Subcutaneous abdominal adipose tissue (tissue), 5 donors: ENCODE results near the gene MSMP.

ENCODE experiments used
- H3K27ac ChIP-seq: one replicate; pipeline ENCODE4 v1.7.0; 2013; ENCODE audit warnings: low read depth, mild to moderate bottlenecking, inconsistent platforms, low read length, moderate library complexity
- H3K27me3 ChIP-seq, 5 donors: one replicate each; pipeline ENCODE4 v1.7.0; 2013; ENCODE audit warnings: low read length in 5 of 5, inconsistent platforms in 1 of 5; ENCODE audit not compliant: control insufficient read depth in 5 of 5, insufficient read depth in 4 of 5
- H3K36me3 ChIP-seq, 5 donors: one replicate each; pipeline ENCODE4 v1.7.0; 2013; ENCODE audit warnings: low read length in 5 of 5; ENCODE audit not compliant: control insufficient read depth in 5 of 5, insufficient read depth in 5 of 5
- H3K4me1 ChIP-seq, 5 donors: one replicate each; pipeline ENCODE4 v1.7.0; 2013; ENCODE audit warnings: low read length in 5 of 5, mild to moderate bottlenecking in 3 of 5, moderate library complexity in 1 of 5; ENCODE audit not compliant: control insufficient read depth in 5 of 5, insufficient read depth in 5 of 5
- H3K4me3 ChIP-seq, 5 donors: one replicate each; pipeline ENCODE4 v1.7.0; 2013; ENCODE audit warnings: low read length in 5 of 5, low read depth in 1 of 5
- H3K9ac ChIP-seq, 5 donors: one replicate each; pipeline ENCODE4 v1.7.0; 2013; ENCODE audit warnings: low read length in 5 of 5, mild to moderate bottlenecking in 4 of 5, moderate library complexity in 3 of 5
- H3K9me3 ChIP-seq, 5 donors: one replicate each; pipeline ENCODE4 v1.7.0; 2013; ENCODE audit warnings: low read length in 5 of 5; ENCODE audit not compliant: control insufficient read depth in 5 of 5
- donor health status: healthy.
- donor health status: healthy.
- donor health status: healthy.
- donor health status: healthy.
- donor health status: healthy.

Gene MSMP, protein sequence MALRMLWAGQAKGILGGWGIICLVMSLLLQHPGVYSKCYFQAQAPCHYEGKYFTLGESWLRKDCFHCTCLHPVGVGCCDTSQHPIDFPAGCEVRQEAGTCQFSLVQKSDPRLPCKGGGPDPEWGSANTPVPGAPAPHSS

DNA sequence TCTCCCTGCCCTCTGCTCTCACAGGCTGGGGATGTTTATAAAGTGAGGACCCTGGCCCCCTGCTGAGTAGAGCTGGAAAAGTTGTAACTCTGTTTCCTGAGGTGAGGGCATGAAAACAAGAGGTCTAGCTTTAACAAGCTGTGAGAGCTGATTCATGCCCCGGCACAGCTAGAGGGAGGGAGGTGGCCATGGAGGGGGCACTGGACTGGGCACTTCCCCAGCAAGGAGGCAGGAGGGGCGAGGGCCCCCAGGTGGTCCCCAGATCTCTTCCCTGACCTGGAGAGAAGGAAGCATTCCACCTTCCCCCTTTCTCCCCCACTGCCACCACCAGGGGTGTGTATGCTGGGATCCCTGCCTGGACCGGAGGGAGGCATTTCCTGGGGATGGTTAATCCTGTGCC, at the start of gene MSMP:
Gene MSMP (minus strand): TSS at position 13 of the 400 bp plus-strand sequence. CDS start 147 bp downstream, outside the sequence.
- Histone ChIP-seq H3K9ac (no peak within 1 kb of the TSS), H3K4me1 (peaks cover 9 to 52% (median 44%) of the 10 kb centered on the region in 5 donors), H3K27ac (no peak within 1 kb of the TSS), H3K36me3 (peaks cover 8 to 47% (median 43%) of the 10 kb centered on the region in 5 donors), H3K4me3 (no peak within 1 kb of the TSS), H3K9me3 (no peaks in the 10 kb centered on the region), H3K27me3 (no peaks in the 10 kb centered on the region)

DNA sequence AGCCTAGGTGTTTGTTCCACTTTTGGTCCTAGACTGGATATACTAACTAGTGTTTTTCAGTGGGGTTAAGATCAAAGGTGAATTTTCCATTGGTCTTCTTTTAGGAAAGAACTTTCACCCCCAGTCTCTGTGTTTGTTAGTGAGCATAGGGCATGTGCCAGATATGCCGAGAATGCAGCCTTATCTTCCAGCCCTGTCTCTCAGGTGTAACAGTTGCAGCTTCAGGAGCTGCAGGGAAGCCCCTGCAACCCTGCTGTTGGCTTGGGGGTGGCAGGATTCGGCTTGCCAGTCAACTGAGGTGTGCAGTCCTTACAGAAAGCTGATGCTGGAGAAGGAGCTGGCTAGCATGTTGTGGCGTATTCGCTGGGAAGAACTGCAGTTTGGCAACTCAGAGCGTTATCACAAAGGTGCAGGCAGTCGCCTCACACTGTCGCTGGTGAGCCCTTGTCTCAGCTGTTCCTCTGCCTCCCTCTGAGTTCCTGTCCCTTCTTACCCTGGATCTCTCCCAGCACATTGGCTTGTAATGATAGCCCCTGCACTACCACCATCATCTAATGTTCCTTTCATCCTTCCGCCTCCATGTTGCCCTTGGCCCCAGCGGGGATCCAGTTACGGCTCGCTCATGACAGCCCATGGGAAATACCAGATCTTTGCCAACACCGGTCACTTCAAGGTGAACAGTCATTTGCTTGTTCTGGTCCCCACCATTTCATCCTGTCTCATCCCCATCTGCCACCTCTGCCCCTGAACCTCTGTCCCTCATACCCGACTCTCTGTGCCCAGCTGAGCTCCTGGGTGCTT, 47.5 kb upstream of the MSMP start:
- H3K9ac ChIP-seq: no peak overlapping the region
- no peaks in the 10 kb centered on the region for H3K9me3 ChIP-seq
- peaks cover 10 to 54% (median 43%) of the 10 kb centered on the region in 5 donors for H3K36me3 ChIP-seq
- H3K27ac ChIP-seq: no peak overlapping the region
- H3K4me1 ChIP-seq: no peaks in the 10 kb centered on the region
- H3K4me3 ChIP-seq: no peak overlapping the region
- no peaks in the 10 kb centered on the region for H3K27me3 ChIP-seq

- H3K36me3 ChIP-seq: peaks cover 10 to 44% (median 33%) of the 10 kb centered on the region in 5 donors
These were observed 46.5 kb upstream of the MSMP start for GRCh38 chr9:35800530-35800929.

GRCh38 chr9:35798658-35799374, 44.7 kb upstream of the MSMP start:
- Histone ChIP-seq H3K9ac (no peak overlapping the region), H3K9me3 (no peaks in the 10 kb centered on the region), H3K27ac (no peak overlapping the region), H3K4me1 (peaks cover 0 to 17% (median 13%) of the 10 kb centered on the region in 5 donors), H3K27me3 (no peaks in the 10 kb centered on the region), H3K4me3 (no peak overlapping the region), H3K36me3 (peaks cover 10 to 37% (median 28%) of the 10 kb centered on the region in 5 donors)

More at GRCh38 chr9:35800530-35800929, 46.5 kb upstream of the MSMP start:
- no peaks in the 10 kb centered on the region for H3K27me3 ChIP-seq
- no peak overlapping the region for H3K4me3 ChIP-seq
- no peaks in the 10 kb centered on the region for H3K4me1 ChIP-seq
- H3K9me3 ChIP-seq: no peaks in the 10 kb centered on the region
- H3K27ac ChIP-seq: no peak overlapping the region
- H3K9ac ChIP-seq: no peak overlapping the region

DNA sequence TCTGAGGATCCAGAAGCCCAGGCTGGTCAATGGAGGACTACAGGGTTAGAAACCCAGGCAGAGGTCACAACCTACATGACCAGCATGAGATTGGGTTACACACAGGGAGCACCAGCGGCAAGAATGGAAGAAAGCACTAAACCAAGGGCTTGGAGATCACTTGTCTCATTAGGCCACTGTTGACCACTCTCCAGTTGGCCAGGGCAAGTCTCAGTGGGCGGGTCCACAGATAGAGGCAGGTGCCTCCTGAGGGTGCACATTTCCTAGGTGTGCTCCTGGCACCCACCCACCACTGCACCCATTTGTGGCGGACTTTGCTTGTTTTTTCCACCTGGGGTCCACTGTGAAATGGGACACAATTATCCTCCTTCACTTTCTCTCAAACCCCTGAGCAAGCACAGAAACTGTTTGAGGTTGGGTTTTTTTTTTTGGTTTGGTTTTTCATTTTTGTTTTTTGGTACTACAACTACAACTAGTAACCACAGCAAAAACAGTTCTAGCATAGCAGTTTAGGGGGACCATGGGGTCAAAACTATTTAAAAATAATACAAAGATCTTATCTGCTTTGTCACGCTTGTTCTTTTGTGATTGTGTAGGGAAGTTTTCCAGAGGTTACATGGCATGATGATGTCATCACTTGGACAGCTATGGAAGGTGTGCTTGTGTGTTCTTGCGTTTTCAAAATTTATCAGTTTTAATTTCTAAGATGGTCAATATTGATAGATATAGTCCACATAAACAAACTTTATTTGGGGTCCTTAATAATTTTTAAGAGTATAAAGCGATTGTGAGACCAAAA, 43.4 kb upstream of the MSMP start:
- Histone ChIP-seq H3K4me1 (peaks cover 0 to 30% (median 26%) of the 10 kb centered on the region in 5 donors), H3K27me3 (no peaks in the 10 kb centered on the region), H3K9me3 (no peaks in the 10 kb centered on the region), H3K9ac (no peak overlapping the region), H3K36me3 (peaks cover 2 to 30% (median 25%) of the 10 kb centered on the region in 5 donors), H3K27ac (no peak overlapping the region), H3K4me3 (no peak overlapping the region)

DNA sequence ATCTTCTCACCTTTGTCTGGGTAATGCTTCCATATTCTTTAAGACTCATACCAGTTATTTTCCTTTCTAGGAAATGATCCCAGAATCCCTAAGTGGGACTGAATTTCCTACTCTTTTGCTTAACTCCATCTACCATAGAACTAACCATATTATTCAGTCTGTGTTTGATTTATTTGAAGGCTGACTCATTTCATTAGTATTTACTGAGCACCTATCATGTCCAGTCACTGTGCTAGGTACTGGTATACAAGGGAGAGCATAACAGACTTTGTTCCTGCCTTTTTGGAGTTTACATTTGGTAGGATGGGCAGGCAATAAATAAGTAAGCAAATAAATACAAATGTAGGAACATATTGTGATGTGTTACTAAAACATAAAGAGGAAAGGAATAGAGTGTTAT, 41.6 kb upstream of the MSMP start:
- Histone ChIP-seq H3K36me3 (peaks cover 0 to 12% (median 9%) of the 10 kb centered on the region in 5 donors), H3K9ac (no peak overlapping the region), H3K4me3 (no peak overlapping the region), H3K4me1 (peaks cover 0 to 39% (median 35%) of the 10 kb centered on the region in 5 donors), H3K27ac (no peak overlapping the region), H3K9me3 (no peaks in the 10 kb centered on the region), H3K27me3 (no peaks in the 10 kb centered on the region)

- H3K4me3 ChIP-seq: peak overlapping the region in 3 of 5 donors; percentile 10 to 41 (median 27)
- H3K9ac ChIP-seq: peak overlapping the region in 3 of 5 donors; percentile 33 to 54 (median 48)
- no peaks in the 10 kb centered on the region for H3K27me3 ChIP-seq
- no peak overlapping the region for H3K27ac ChIP-seq
- H3K4me1 ChIP-seq: peaks cover 0 to 44% (median 41%) of the 10 kb centered on the region in 5 donors
- no peaks in the 10 kb centered on the region for H3K36me3 ChIP-seq
- no peaks in the 10 kb centered on the region for H3K9me3 ChIP-seq
These were observed 39.4 kb upstream of the MSMP start for GRCh38 chr9:35793461-35793860.

GRCh38 chr9:35792826-35793225, 38.8 kb upstream of the MSMP start:
- H3K36me3 ChIP-seq: no peaks in the 10 kb centered on the region
- no peak overlapping the region for H3K27ac ChIP-seq
- H3K4me1 ChIP-seq: peaks cover 0 to 44% (median 41%) of the 10 kb centered on the region in 5 donors
- no peaks in the 10 kb centered on the region for H3K9me3 ChIP-seq
- H3K27me3 ChIP-seq: no peaks in the 10 kb centered on the region
- H3K4me3 ChIP-seq: peak overlapping the region; percentile 10 to 51 (median 39)
- H3K9ac ChIP-seq: peak overlapping the region in 3 of 5 donors; percentile 5 to 65 (median 33)

GRCh38 chr9:35792024-35792813, 38.1 kb upstream of the MSMP start:
- peak overlapping the region in 4 of 5 donors; percentile 39 to 69 (median 56) for H3K4me3 ChIP-seq
- H3K36me3 ChIP-seq: no peaks in the 10 kb centered on the region
- H3K27me3 ChIP-seq: no peaks in the 10 kb centered on the region
- peak overlapping the region in 3 of 5 donors; percentile 5 to 65 (median 57) for H3K9ac ChIP-seq
- H3K9me3 ChIP-seq: no peaks in the 10 kb centered on the region
- H3K27ac ChIP-seq: no peak overlapping the region
- peaks cover 0 to 44% (median 41%) of the 10 kb centered on the region in 5 donors for H3K4me1 ChIP-seq
